ENCODE results near the gene CNBD2. TPM values are rescaled to one million over a fixed set of nuclear protein-coding genes. Genes with fewer than 3 reads are reported as not detected.

CNBD2 gene
- polyA plus RNA-seq, 1 experiment, result 2.4 TPM

DNA sequence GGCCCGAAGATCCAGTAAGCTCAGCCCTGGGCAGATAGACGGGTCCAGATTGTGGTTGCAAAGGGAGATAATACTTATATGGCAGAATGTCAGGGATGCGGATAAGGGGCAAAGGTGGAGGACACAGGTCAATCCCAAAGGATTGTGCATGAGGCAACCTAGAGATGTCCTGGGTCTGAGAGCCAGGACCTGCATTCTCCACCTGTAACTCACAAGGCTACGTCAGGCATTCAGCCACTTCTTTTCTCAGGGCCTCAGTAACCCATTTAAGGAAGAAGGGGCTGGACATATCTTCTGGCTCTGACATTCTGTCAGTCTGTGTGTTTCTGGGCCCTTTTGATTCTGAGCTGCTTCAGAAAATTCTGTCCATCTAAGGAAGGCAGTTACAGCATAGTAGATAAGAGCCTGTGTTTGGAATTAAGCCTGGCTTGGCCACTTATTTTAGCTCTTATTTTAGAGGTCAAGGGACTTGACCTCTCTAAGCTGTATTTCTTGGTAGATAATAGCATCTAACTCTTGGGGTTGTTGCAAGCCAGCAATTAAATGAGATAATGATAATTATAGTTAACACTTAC lies 40.2 kb downstream of the CNBD2 start:
- CTCF ChIA-PET, result interaction anchor here (1.1 to 1.9 kb wide), 4 partner anchors 14 to 130 kb away, joined by 4 to 15 read pairs (median 10); no protein-coding TSS in a partner anchor
- no peak for DNase-seq (ENCODE audit: low read depth)
- TF ChIP-seq, protein P1, sequence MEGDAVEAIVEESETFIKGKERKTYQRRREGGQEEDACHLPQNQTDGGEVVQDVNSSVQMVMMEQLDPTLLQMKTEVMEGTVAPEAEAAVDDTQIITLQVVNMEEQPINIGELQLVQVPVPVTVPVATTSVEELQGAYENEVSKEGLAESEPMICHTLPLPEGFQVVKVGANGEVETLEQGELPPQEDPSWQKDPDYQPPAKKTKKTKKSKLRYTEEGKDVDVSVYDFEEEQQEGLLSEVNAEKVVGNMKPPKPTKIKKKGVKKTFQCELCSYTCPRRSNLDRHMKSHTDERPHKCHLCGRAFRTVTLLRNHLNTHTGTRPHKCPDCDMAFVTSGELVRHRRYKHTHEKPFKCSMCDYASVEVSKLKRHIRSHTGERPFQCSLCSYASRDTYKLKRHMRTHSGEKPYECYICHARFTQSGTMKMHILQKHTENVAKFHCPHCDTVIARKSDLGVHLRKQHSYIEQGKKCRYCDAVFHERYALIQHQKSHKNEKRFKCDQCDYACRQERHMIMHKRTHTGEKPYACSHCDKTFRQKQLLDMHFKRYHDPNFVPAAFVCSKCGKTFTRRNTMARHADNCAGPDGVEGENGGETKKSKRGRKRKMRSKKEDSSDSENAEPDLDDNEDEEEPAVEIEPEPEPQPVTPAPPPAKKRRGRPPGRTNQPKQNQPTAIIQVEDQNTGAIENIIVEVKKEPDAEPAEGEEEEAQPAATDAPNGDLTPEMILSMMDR (IDR thresholded peaks at IDR 0.05; ENCODE audit: insufficient read depth, low read depth, low read length), result no peak
- Histone ChIP-seq H3K36me3 (ENCODE audit: control insufficient read depth, insufficient read depth, low read length) (no peaks in the 10 kb centered on the region), H3K27me3 (ENCODE audit: control insufficient read depth, insufficient read depth, low read length) (no peaks in the 10 kb centered on the region), H3K4me3 (ENCODE audit: low read depth, low read length) (no peak overlapping the region)
- POLR2A ChIA-PET, result no interaction called here

DNA sequence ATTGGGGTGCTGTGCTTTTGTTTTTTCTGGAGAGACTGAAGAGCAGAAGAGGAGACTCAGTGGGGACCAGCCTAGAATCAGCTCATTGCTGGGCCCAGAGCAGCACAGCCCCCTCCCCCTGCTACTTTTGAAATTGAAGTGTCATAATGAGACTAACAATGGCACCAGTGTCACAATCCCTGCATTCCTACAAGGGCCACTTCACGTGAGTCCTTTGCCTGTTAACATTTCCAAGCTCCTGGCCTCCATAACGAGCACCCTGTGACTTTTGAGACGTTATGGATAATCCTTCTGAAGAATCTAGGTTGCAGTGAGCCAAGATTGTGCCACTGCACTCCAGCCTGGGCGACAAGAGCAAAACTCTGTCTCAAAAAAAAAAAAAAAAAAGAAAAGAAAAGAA lies 41.7 kb downstream of the CNBD2 start:
- no peak overlapping the region for H3K4me3 ChIP-seq (ENCODE audit: low read depth, low read length)
- DNase-seq (ENCODE audit: low read depth), result no peak
- ChIA-PET CTCF (interaction anchor here (1.3 kb wide), 1 partner anchor 17 kb away, joined by 3 read pairs; no protein-coding TSS in a partner anchor), POLR2A (no interaction called here)
- H3K27me3 ChIP-seq (ENCODE audit: control insufficient read depth, insufficient read depth, low read length), result no peaks in the 10 kb centered on the region
- H3K36me3 ChIP-seq (ENCODE audit: control insufficient read depth, insufficient read depth, low read length), result no peaks in the 10 kb centered on the region
- TF ChIP-seq, protein P1 (IDR thresholded peaks at IDR 0.05; ENCODE audit: insufficient read depth, low read depth, low read length), result no peak

DNA sequence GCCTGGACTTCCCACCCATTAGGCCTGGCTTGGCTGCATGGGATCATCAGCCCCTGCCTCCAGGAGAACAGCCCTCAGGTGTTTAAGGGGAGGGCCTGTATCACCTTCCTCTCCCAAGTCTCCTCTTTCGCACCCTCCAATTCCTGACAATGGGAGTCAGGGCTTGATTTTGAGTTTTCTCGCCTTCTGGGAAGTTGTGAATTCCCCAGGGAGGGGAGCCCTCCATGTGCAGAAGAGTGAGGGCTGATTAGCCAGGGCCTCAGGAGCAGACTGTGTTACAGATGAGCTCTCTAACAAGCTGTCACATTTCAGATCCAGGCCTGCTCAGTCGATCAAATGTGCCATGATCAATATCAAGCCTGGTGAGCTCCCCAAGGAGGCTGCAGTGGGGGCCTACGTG lies 42.4 kb downstream of the CNBD2 start:
- H3K36me3 ChIP-seq (ENCODE audit: control insufficient read depth, insufficient read depth, low read length), result no peaks in the 10 kb centered on the region

DNA sequence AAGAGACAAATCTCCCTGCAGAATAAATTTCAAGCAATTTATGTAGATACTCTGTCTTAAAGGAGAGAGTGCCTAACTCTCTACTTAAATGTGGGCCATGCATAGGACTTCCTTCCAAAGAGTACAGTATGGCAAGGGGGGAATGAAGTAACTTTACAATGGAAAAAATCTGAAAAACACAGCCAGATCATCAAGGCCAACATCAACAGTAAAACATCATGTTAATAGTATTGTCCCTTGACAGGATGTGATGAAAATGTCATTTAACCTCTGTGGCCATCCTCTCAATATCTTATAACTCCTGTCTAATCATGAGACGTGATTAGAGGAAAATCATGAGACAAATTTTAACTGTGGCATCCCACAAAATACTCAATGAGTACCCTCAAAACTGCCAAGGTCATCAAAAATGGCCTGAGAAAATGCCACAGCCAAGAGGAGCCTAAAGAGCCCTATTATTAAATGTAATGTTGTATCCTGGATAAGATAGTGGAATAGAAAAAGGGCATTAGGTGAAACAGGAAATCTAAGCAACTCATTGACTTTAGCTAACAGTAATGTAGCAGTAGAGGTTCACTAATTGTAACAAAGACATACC lies 47.5 kb downstream of the CNBD2 start:
- Histone ChIP-seq H3K4me3 (ENCODE audit: low read depth, low read length) (no peak overlapping the region), H3K36me3 (ENCODE audit: control insufficient read depth, insufficient read depth, low read length) (no peaks in the 10 kb centered on the region), H3K27me3 (ENCODE audit: control insufficient read depth, insufficient read depth, low read length) (no peaks in the 10 kb centered on the region)
- CTCF ChIA-PET, result interaction anchor here (1.0 to 1.4 kb wide), 4 partner anchors 14 to 123 kb away, joined by 3 to 5 read pairs (median 4); no protein-coding TSS in a partner anchor
- DNase-seq (ENCODE audit: low read depth), result no peak
- TF ChIP-seq, protein P1 (IDR thresholded peaks at IDR 0.05; ENCODE audit: insufficient read depth, low read depth, low read length), result no peak
- POLR2A ChIA-PET, result no interaction called here

More for the DNA sequence above, 42.4 kb downstream of the CNBD2 start:
- DNase-seq (ENCODE audit: low read depth), result no peak
- POLR2A ChIA-PET, result no interaction called here
- Histone ChIP-seq H3K4me3 (ENCODE audit: low read depth, low read length) (no peak overlapping the region), H3K27me3 (ENCODE audit: control insufficient read depth, insufficient read depth, low read length) (no peaks in the 10 kb centered on the region)
- TF ChIP-seq, protein P1 (IDR thresholded peaks at IDR 0.05; ENCODE audit: insufficient read depth, low read depth, low read length), result no peak
- CTCF ChIA-PET, result interaction anchor here (0.7 to 1.6 kb wide), 3 partner anchors 20 to 128 kb away, joined by 3 to 4 read pairs (median 3); no protein-coding TSS in a partner anchor

Measured in BJ (cell line).